AG04449 (cell line): Measurements from ENCODE around the gene CMTM7.

Experiments
- CTCF ChIA-PET: fragments of 350-600 bp; formaldehyde crosslinking; extraction: SDS; loops from one replicate; lab custom pipeline; 2021; ENCODE audit warnings: antibody characterized with exemption; lab: Yijun Ruan, JAX
- POLR2A ChIA-PET: fragments of 400-600, 350-600 bp; formaldehyde crosslinking; extraction: SDS; loops from one replicate; lab custom pipeline; 2020; ENCODE audit warnings: antibody characterized with exemption, inconsistent platforms; lab: Yijun Ruan, JAX
- DNase-seq: peaks from one replicate; pipeline ENCODE4 v3.0.0-alpha.2; 2010; ENCODE audit warnings: low read depth, low spot score
- H3K4me3 ChIP-seq: 2 replicates; pipeline ENCODE4 v1.5.1; 2011; ENCODE audit warnings: low read depth, mild to moderate bottlenecking, control low read depth, low read length
- CTCF ChIP-seq: IDR thresholded peaks from one replicate; pipeline ENCODE4 v1.5.1; 2011; ENCODE audit warnings: mild to moderate bottlenecking, moderate library complexity, low read length, control low read depth, inconsistent platforms; ENCODE audit not compliant: insufficient read depth; ENCODE audit errors: missing control alignments

Gene CMTM7

GRCh38 chr3:32422943-32423342 lies 31.3 kb downstream of the CMTM7 start:
- TF ChIP-seq CTCF, result no peak
- ChIA-PET POLR2A (interaction anchor here (0.8 kb wide), 1 partner anchor 29 kb away, joined by 3 read pairs; no protein-coding TSS in a partner anchor), CTCF (interaction anchor here (0.7 to 2.8 kb wide), 5 partner anchors 17 to 45 kb away, joined by 3 to 12 read pairs (median 4); no protein-coding TSS in a partner anchor)
- no peak overlapping the region for H3K4me3 ChIP-seq
- DNase-seq, result no peak

DNA sequence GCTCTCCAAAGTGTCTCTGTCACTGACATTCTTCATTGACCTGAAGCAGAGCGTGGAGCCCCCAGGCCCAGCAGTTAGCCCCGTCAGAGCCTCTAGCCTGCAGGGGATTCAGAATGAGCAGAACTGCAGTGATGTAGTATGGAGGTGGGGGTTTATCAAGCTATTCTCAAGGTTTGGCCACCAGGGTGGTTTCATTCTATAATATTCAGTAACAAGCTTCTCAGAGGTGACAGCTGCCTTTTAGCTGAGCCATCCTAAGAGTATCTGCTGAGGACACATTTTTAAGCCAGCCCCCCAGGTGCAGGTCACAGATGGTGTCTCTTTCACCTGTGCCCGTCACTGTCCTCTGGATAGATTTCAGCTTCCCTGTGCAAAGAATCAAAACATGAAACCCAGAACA lies 31.9 kb downstream of the CMTM7 start:
- POLR2A ChIA-PET, result interaction anchor here (0.8 kb wide), 1 partner anchor 28 kb away, joined by 3 read pairs; no protein-coding TSS in a partner anchor
- TF ChIP-seq CTCF, result no peak
- no peak for DNase-seq
- no peak overlapping the region for H3K4me3 ChIP-seq
- CTCF ChIA-PET, result interaction anchor here (0.7 to 2.8 kb wide), 3 partner anchors 16 to 45 kb away, joined by 3 to 11 read pairs (median 4); no protein-coding TSS in a partner anchor

DNA sequence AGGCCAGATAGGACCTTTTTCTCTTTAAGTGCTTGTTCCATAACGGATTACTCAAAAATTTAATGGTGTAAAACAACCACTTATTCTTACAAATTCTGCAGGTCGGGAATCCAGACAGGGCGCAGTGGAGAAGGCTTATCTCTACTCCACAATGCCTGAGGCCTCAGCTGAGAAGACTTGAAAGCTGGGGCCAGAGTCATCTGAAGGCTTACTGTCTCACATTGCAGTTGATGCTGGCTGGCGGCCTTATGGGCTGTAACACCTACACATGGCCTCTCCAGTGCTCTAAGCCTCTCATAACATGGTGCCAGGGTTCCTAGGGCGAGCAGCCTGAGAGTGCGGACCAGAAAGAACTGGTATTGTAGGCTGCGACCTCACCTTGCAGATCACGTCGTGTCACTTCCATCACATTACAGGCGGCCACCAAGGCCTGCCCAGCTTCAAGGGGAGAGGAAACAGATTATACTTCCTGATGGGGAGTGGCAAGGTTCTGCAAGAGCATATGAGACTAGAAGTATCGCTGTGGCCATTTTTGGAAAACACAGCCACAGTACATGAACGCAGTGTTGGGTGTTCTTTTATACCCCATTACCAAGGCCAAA lies 32.4 kb downstream of the CMTM7 start:
- CTCF ChIA-PET, result interaction anchor here (1.7 to 2.8 kb wide), 2 partner anchors 44 to 48 kb away, joined by 6 to 11 read pairs; no protein-coding TSS in a partner anchor

DNA sequence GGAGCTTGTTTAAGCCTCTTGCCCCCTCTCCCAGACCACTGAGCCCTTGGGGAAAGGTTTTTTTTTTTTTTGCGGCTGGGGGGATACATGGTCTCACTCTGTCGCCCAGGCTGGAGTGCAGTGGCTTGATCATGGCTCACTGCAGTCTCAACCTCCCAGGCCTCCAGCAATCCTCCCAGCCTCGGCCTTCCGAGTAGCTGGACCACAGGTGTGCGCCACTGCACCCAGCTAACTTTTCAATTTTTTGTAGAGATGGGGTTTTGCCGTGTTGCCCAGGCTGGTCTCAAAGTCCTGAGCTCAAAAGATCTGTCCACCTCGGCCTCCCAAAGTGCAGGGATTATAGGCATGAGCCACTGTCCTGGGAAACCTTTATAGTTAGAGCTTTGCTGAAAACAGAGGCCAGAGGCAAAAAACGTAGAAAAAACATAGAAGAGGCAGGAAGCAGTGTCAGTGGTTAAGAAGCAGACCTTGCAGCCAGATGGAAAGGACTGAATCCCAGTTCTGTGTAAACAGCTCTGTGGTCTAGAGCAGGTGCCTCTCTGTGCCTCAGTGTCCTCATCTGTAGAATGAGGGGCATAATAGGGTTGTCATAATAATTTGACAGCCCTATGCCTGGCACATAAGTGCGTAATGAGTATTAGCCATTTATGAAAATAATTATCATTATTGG lies 33.1 kb downstream of the CMTM7 start:
- DNase-seq, result no peak
- POLR2A ChIA-PET, result no interaction called here
- CTCF ChIA-PET, result interaction anchor here (1.7 to 2.8 kb wide), 3 partner anchors 17 to 49 kb away, joined by 6 to 11 read pairs (median 8); no protein-coding TSS in a partner anchor
- no peak for TF ChIP-seq CTCF
- no peak overlapping the region for H3K4me3 ChIP-seq

More for the DNA sequence above, 32.4 kb downstream of the CMTM7 start:
- H3K4me3 ChIP-seq, result no peak overlapping the region
- POLR2A ChIA-PET, result no interaction called here
- no peak for DNase-seq
- no peak for TF ChIP-seq CTCF

DNA sequence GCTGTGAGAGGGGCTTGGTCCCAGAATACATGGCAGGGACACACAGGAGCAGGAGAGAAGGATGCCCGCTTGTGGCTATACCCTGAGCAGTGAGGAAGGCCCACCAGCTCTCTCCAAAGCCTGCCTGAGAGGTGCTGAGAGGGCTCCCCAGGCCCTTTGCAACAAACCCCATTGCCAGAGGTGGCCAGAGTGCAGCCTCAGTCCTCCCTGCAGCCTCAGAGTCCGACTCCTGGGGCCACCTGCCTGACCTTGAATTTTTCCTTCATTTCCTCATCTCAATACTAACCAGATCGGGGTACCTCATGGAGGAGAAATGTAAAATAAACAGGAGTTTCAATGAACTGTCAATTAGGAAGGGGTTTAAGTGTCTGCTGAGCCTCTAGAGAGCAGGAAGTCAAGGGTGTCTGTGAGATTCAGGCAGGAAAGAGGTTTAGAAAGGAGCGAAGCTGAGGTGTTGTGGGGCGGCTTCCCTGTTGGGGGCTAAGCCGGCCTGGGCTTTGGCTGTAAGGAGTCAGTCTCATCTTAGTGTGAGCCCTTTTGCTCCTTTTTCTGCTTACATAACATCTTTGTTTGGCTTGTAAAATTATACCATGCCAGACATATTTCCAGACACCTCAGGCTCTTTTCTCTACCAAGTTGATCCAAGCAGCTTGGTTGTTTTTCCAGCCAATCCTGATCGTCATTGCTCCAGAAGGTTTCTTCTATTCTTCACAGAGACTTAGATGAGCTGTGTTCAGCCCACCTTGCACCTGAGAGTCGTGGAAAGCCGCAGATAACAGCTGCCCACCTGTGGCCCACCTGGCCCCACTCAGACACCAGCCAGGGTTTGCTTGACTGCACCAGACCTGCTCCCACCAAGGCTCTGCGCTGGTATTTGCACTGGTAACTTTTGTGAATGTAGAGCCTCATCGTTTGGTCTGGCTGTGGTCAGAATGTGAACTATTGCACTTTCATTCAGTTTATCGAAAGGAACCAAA lies 36.7 kb downstream of the CMTM7 start:
- DNase-seq, result no peak
- H3K4me3 ChIP-seq, result no peak overlapping the region
- CTCF ChIA-PET, result interaction anchor here (1.1 to 1.8 kb wide), 4 partner anchors 15 to 41 kb away, joined by 3 to 4 read pairs (median 4); no protein-coding TSS in a partner anchor
- POLR2A ChIA-PET, result no interaction called here
- TF ChIP-seq CTCF, result no peak
